Activated CD4-positive, alpha-beta memory T cell treated with anti-CD3 and anti-CD28 coated beads for 36 hours (primary cell): ENCODE measurements around the gene PRSS3. TPM values are rescaled to one million over a fixed set of nuclear protein-coding genes. Genes with fewer than 3 reads are reported as not detected.

Experiments used
- total RNA-seq, 2 experiments: library from RNA; stranded (reverse); gene quantifications; one replicate each; pipeline ENCODE4 v1.2.3, GENCODE V29; 2021

PRSS3 gene
- total RNA-seq, 2 experiments from 2014 or later = not detected

Other genes starting within 250 kb of the PRSS3 start
- gene UBE2R2, start 21.6 kb downstream of the PRSS3 start, total RNA-seq = 10 to 100 TPM; 42.3 to 43.9 TPM